Measurements from ENCODE around the gene MTMR4.
A peak's percentile ranks its signal among the peaks of the same experiment; 100 is the strongest.

DNA sequence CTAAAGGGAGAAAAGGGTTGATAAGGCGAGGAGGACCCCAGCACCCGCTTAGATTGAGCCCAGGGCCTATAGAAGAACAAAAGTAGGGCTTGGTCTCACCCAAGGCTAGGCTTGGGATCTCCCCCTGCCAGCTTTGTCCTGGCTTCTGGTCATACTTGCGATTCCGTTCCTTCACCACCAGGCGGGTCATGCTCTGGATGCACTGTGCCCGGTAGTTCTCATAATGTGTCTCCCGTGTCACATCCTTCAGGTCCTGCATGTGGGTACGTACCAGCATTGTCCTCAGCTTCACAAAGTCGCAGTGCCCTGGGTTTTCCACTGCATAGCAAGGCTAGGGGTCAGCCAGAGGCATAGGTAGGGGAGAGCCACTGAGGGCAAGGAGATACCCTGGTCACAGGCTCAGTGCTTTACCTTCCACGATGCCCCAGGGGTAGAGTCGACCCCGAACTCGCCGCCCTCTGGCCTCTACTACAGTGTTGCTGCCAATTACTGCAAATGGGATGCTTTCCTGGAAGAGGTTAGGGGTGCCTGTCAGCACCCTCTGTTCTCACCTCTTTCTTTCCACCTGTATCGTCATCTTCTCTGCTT lies 6.5 kb upstream of the MTMR4 start:
- TF ChIP-seq CTCF (IDR thresholded peaks at IDR 0.05) = peak in 2 of 7 experiments; percentile 16 to 33
- TF ChIP-seq POLR2A (IDR thresholded peaks at IDR 0.05) = no peak
- no peak for TF ChIP-seq EP300 (IDR thresholded peaks at IDR 0.05)
